ENCODE results near the gene ADARB2.
"Not testable (repeated sequence)": the region's sequence is repeated elsewhere in the genome, so short reads cannot be mapped to it uniquely, and the experiment has no call there.

The ADARB2 gene

DNA sequence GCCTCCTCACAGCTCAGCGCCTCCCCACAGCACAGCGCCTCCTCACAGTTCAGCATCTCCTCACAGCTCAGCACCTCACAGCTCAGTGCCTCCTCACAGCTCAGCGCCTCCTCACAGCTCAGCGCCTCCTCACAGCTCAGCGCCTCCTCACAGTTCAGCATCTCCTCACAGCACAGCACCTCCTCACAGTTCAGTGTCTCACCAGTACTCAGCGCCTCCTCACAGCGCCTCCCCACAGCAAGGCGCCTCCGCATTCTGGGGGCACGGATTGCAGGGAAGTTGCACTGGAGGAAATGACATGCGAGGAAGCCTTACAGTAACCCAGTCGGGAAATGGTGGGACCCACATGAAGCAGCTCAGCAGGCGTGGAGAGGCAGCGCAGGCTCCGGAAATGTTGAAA lies 409.6 kb downstream of the ADARB2 start:
- no peak for DNase-seq

DNA sequence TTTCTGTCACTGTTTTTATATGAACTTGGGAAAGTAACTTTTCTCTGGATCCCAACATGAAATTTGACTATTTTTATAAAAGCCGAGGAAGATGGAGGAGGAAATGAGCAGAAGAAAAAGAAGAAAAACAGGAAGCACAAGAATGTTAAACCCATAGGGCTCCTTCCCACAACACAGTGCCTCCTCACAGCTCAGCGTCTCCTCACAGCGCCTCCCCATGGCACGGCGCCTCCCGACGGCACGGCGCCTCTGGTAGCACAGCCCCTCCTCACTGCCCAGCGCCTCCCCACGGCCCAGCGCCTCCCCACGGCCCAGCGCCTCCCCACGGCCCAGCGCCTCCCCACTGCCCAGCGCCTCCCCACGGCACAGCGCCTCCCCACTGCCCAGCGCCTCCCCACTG lies 410.8 kb downstream of the ADARB2 start:
- not testable (repeated sequence) for DNase-seq

DNA sequence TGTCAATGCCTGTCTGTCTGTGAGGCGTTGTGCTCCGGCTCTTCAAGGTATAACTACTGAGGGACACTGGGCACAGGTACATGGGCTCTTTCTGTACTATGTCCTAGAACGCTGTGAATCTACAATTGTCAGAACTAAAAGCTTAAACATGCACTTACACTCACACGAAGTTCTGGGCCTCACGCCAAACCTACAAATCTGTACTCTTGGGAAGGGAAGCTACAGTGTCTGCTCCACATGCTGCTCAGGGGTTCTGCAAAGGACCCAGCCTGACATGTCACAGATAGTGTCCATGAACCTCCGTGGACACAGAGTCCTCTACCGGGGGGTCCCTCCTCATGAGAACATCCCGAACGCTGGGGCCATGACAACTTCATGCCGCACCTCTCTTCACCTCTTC lies 412.4 kb downstream of the ADARB2 start:
- DNase-seq = no peak

DNA sequence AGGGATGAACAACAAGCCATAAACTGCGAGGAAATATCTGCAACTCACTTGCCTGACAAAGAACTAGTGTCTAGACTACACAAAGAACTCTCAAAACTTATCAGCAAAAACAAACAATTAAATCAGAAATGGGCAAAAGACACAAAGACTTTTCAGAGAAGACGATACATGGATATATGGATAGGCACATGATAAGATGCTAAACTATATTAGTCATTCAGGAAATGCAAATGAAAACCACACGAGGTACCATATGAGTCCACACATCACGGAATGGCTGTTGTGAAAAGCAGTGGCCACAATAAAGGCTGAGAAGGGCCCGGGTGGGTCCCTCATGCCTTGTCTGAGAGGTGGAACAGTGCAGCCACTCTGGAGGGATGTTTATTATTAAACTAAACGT lies 413.4 kb downstream of the ADARB2 start:
- DNase-seq = no peak

DNA sequence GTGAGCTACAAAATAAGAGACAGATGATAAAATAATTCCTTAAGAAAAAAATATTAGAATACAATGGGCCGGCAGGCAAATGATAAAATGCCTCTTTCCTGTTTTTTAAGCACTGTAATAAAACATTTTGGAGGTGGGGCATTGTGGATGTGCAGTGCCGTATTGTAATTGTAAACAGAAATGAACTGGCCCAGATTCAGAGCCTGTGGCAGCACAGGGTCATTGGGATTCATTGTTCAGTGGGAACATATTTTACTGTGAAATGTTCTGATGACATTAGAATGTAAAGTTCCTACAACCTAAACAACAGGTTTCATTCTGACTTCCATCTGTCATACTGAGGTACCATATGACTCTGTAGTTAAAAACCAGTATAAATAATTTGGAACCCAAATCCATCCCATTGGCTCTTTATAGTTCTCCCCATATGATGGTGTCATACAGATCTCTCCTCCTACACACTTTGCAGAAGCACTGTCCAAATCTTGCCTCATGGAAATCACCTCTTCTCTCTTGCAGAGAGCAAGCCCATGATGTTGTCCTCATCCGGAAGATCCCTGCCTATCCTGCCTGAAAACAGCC lies 416.5 kb downstream of the ADARB2 start:
- no peak for DNase-seq

DNA sequence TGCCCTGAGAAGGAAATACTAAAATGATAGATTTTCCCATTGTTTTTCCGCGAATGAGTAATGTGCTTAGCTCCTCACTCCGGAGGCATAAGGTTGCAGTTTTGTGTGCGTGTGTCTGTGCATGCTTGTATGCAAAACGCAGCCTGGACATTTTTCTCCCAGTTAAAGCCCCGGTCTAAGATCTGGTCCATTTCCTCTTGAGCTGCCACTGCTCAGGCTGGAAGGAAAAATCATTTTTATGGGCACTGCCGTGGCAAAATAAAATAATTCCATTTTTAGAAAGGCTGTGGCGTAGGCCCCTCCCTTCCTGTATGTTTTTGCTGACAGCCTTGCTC lies 420.5 kb downstream of the ADARB2 start:
- DNase-seq = no peak

DNA sequence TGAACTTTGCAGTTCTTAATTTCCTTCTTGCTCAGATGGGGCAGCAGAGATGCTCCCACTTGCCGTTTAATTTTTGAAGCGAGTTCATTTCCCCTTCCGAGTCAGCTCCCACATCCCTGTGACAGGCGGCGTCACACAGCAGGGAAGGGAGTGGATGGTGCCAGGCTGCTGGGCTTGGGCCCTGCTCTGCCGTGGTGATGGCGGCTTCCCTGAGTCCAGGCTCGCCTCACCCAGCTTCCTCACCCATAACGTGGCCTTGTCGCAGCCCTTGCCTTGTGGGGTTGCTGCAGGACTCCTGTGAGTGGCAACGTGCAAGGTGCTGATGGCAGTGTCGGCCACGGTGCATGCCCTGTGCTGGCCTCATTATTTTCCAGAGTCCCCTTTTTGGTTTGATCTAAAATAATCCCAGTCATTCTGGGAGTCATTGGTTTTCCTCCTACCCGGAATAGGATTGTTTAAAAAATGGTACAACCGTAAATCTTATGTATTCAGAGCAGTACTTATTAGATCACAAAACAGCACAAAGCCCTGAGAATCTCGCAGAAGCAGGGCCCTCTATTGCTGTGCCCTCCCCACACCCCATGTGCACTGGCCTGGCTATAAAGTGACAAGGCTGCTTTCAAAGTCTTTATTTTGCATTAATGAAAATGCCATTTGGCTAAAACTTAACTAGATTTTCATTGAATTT lies 421.1 kb downstream of the ADARB2 start:
- DNase-seq = no peak

DNA sequence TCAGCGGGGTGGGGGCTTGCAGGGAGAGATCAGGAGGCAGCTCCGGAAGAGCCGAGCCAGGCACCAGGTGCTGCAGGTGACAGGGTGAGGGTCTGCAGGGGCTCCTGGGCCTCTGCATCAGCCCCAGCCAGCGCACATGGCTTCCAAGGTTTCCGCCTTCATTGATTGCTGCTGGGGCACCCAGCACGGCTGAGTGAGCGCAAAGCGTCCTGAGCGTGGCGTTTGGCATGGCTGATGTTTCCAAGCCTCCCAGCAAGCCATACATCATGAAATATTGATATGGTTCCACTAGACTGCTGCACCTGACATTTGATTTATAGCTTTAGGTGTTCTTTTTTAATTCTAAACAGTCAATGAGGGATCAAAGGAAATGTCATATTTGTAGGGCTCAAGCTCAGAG lies 422.1 kb downstream of the ADARB2 start:
- no peak for DNase-seq

DNA sequence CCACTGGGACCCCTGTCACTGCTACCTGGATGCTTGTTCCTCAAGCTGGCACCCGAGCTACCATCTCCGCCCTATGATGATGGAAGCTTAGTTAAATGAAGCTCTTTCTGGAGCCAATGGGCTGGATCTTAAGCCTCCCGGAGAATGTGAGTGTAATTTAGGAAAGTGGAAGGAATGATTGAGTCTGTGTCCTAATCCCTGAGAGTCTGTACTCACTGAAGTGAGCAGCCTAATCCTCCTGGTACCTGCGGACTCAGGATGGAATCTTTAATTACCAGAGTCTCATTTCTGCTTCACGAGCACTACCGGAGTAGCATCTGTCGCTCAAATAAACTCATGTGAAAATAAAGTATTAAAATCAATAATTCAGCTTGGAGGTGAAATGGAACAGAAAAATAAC lies 425.6 kb downstream of the ADARB2 start:
- DNase-seq = no peak

DNA sequence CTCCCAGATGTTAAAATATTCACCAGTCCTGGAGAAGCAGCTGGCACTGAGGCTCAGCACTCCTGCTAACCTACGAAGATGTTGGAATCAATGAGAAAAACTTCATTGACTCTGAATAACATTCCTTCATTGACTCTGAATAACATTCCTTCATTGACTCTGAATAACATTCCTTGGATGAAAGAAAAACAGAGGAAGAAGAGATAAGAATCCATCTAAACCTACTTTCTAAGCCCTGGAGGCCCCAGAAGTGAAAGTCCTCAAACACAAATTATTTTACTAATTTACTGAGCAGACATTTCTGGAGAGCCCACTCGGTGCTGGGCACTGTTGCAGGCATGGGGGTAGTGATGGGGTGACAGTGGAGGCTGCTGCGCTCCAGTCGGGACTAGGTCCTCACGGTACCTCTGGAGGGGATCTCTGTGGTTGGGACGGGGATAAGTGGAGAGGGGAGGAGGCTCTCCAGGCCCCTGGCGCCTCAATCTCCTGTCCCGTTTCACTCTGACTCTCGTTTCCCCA lies 427.0 kb downstream of the ADARB2 start:
- DNase-seq = no peak

DNA sequence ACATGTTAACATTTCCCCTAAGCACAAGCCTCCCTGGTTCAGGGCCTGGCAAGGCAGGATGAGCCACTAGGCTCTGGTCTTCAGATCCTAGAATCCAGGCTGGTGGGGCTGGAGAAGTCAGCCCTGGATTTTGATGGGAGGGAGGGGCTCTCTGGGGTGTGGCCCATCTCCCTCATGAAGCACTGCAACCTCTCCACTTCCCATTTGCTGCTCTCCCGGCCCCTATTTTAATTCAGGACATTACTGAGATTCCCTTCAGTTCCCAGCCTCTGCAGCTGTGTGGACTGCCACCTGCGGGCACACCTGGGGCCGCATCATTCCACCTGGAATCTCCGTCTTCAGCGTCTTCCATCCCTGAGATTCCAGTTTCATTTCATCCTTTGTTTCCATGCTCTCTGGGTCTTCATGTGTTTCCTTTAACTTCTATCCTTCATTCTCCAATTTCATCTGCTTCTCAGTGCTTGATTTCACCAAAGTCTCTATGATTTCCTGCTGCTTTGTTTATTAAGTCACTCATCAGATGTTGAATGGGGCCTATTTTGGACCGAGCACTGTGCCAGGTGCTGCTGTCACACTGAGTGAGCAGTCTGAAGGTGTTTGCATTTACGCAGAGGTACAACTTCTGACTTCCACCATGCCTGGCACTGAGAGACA lies 427.6 kb downstream of the ADARB2 start:
- DNase-seq = no peak

DNA sequence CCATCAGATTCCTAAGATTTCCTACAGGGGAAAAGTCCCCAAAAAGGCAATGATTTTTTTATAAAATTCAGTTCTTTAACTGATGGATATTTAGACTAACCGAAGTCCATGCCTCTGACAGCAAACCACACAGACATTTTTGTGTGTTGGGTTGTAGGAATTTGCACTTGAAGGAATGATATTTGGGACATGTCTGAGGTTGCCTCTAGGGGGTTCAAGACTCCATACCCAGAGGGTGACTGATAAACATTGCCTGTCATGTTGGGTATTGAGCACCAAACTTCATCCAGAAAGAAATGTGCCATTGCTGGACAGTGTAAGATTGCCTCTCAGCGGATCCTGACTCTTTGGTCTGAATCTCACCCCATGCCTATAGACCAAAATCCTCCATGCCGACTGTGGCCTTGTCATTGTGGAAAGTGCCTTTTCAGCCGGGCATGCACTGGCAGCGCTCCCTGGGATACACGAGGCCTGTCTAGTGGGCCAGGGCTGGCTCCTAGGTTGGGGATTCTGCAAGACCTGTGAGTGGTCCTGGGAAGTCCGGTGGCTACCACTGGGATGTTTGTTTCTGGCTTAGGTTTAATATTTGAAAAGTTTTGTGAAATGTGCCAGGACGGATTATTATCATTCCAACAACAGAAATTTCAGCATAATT lies 428.2 kb downstream of the ADARB2 start:
- no peak for DNase-seq

DNA sequence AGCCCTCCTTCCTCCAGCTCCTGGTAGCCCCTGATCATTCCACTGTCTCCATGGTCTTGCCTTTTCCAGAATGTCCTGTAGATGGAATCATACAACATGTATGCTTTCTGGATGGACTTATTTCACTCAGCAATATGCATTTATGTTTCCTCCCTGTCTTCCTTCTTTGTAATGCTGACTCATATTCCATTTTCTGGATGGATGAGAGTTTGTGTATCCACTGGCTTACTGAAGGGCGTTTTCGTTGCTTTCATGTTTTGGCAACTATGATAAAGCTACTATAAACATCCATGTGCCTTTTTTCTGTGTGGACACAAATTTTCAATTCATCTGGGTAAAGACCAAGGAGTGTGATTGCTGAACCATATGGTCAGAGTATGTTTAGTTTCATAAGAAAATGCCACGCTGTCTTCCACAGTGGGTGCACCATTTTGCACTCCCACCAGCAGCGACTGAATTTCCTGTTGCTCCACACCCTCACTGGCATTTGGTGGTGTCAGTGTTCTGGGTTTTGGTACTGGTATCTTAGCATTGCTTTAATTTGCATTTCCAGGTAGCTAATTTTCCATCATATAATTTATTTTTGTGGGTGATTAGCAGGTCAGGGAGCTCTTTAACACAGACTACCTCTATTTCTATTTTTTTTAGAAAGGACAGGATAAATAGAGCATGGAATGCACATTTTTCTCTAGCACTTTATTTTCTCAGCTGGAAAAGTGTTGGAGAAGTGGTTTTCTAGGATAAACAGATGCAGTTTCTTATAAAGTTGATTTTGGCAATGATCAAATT lies 429.0 kb downstream of the ADARB2 start:
- DNase-seq = no peak

DNA sequence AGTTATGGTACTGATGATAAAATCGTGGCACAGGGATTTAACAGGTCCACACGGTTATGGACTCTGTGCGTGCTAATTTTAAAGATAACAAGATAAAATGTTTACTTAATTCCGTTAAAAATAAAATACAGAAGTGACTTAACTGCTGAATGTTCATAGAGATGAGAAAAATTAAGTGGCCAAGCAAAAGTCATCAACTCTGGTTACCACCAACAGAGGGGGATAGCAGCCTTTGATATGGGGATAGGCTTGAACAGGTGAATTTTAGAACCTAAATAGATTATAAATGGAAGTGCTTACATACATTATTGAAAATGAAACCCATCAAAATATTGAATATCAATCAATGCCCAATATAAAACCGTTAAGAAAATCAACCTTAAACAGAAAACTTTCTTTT lies 436.2 kb downstream of the ADARB2 start:
- DNase-seq = no peak

DNA sequence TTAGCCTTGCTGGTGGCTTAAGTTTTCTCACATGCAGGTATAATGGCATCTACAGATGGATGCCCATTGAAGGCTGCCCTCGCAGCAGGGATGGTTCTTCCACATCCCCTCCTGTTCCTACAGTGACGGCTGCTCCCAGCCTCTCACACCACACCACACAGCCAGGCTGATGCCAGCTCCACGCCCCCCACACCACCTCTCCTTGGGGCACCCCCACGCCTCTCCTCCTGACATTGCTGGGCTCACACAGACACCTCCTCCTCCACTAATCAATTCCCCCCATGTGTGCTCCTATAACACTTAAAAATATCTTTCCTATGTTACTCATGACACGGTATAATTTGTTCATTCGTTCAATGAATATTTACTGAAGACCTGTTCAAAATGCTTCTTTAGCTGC lies 437.1 kb downstream of the ADARB2 start:
- no peak for DNase-seq

DNA sequence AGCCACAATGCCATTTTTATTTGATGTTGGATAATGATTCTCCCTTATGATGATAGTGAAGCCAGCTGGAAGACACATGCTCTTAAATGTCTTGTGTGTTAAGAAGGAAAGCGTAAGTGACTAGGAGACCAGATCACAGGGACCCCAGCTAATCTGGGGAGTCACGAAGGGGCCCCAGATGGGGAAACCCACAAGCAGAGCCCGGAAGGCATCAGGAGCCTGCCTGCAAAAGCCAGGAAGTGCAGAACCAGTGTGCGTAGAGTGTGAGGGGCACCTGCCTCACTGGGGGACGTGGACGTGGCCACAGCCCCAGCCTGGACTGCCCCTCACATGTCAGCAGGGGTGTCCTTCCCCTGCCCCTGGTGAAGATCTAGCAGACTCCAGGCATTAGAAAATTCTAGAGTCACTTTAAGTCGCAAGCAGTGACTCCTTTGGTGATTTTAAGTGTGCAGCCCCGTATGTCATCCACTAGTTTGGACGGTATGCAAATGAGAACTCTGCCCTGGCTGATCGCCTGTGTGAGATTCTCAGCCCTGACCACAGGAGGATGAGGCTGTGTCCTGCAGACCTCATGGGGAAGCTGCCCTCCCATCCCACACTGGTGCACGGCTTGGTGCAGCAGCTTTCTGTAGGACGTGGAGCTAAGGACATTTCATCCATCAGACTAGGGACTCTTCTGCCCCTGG lies 438.1 kb downstream of the ADARB2 start:
- no peak for DNase-seq

DNA sequence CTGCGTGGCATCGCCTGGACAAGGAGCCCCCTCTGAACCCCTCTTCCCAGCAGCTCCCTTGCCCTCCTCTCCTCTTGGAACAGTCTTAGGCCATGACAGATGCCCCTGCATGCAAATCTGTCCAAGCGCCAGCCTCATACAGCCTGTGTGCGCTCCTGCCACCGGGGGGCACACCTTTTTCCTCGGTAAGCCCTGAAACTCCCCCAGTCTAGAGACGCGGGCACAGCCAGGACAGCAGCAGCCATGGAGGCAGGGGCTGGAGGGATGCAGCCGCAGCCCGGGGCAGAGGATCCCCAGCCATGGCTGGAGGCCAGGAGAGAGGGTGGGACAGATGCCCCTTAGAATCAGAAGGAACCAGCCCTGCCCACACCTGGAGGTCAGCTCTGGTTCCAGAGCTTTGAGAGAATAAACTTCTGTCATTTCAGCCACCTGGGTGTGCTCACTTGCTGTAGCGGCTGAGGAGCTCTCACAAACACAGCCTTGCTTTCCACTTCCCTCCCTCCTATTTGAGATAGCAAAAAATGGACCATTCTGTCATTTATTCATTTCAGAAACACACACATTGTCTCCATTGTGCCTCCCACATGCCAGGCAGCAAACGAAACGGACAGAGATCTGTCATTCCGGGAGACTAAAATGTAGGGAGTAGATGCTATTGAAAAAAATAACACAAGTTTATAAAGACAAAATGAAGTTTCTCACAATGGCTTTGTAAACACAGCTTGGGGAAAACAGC lies 439.6 kb downstream of the ADARB2 start:
- DNase-seq = no peak

DNA sequence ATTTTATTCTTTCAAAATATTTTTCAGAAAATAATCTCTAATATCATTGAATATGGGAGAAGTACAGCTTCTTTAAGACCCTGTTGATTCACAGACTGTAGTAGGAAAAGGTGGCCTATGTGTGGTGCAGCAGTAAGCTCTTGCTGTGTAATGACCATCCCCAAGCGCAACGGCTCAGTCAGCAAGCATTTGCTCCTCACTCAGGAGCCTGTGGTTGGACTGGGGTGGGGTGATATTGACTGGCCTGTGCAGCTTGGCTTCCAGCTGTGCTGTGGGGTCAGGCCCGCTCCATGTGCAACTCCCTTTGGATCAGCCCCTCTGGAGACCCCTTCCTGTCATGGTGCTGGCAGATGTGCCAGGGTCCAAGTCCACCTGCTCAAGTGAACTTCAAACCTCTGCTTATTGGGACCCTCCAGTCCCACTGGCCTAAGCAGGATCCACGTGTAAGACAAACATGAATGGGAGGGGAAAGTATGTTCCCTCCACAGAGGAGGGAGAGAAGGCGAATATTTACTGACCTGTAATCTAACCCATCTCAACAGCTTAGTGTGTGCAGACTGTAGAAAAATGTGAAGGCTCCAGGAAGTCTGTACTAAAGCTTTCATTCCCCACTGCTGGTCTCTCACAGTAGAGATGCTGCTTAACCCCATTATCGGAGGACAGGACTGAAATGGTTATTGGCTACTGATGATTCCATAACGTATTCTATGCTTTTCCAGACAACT lies 441.4 kb downstream of the ADARB2 start:
- DNase-seq = no peak

DNA sequence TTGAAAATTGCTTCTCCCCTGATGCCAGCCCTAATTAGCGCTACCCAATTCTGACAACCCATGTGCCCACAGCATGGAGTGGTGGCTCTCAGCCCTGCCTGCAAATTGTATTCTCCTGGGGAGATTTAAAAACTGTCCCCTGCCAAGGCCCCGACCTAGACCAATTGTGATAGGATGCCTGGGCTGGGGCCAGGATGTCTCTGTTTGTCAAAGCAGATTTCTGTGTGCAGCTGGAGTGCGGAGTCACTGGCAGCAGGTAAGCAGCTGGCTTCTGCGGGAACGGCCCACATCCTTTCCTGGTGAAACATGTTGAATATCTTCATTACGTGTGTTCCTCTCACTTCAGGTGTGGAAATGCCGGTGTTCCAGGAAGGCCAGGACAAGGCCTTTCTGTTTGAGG lies 442.6 kb downstream of the ADARB2 start:
- no peak for DNase-seq

DNA sequence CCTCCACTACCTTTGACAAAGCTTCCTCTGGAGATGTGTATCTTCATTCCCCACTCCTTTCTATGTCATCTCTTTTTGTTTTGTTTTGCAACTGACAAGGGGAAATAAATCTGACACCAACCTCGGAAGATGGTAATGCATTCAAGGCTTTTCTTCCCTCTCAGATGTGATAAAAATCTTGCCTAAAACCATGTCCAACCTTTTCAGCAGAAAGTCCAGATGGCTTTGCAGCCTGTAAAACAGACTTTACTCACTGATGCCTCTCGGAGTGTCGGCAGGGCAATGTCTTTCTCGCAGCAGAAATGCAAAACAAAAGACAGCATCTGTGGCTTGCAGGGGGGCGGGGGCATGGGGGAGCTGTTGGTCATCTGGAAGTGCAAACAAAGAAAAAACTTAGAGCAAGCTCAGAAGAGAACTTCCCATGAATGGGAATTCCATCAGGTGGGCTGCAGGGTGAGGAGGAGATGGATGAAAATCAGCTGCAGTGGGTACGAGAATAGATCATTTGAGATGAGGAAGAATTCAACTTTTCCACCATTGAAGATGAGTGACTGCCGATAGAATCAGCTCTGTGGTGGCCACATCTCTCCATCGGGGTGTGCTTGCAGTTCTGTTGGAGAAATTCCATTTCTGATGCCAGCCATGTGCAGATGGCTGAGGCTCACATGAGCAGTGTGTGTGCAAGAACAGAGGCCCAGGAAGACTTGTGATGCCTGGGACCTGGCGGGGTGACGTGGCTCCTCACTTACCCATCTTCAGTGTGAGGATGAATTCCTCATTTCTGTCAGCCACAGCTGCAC lies 443.5 kb downstream of the ADARB2 start:
- DNase-seq = peak; percentile 30

All from NCI-H146 (cell line).